NCI-H1048 (cell line): ENCODE measurements around the gene PDE1C.

Experiments used
- DNase-seq: peaks from one replicate; lab custom pipeline; 2025; lab: John Stamatoyannopoulos, UW

Gene PDE1C

GRCh38 chr7:31775556-31775955 lies 294.7 kb downstream of the PDE1C start:
- DNase-seq, result peak; percentile 44

GRCh38 chr7:31772211-31772610 lies 298.0 kb downstream of the PDE1C start:
- no peak for DNase-seq

- no peak for DNase-seq
Observed at GRCh38 chr7:31767686-31768358, 302.4 kb downstream of the PDE1C start.

- DNase-seq, result no peak
Observed at GRCh38 chr7:31764462-31764861, 305.7 kb downstream of the PDE1C start.

GRCh38 chr7:31763548-31763947 lies 306.7 kb downstream of the PDE1C start:
- DNase-seq, result no peak

GRCh38 chr7:31761646-31762045 lies 308.6 kb downstream of the PDE1C start:
- DNase-seq, result no peak

- no peak for DNase-seq
Observed at GRCh38 chr7:31758755-31759154, 311.5 kb downstream of the PDE1C start.

GRCh38 chr7:31751726-31752125 lies 318.5 kb downstream of the PDE1C start:
- DNase-seq, result no peak

- no peak for DNase-seq
Observed at GRCh38 chr7:31748084-31748483, 322.1 kb downstream of the PDE1C start.

GRCh38 chr7:31747553-31747952 lies 322.7 kb downstream of the PDE1C start:
- DNase-seq, result no peak

GRCh38 chr7:31744294-31744874 lies 325.8 kb downstream of the PDE1C start:
- DNase-seq, result peak; percentile 33

- DNase-seq, result no peak
Observed at GRCh38 chr7:31741852-31742251, 328.4 kb downstream of the PDE1C start.

GRCh38 chr7:31735991-31736982 lies 333.9 kb downstream of the PDE1C start:
- no peak for DNase-seq

GRCh38 chr7:31734456-31734855 lies 335.8 kb downstream of the PDE1C start:
- no peak for DNase-seq

GRCh38 chr7:31729195-31729804 lies 340.9 kb downstream of the PDE1C start:
- no peak for DNase-seq

- no peak for DNase-seq
Observed at GRCh38 chr7:31724696-31725095, 345.5 kb downstream of the PDE1C start.

- DNase-seq, result no peak
Observed at GRCh38 chr7:31720366-31720765, 349.8 kb downstream of the PDE1C start.

GRCh38 chr7:31716355-31716754 lies 353.9 kb downstream of the PDE1C start:
- no peak for DNase-seq

GRCh38 chr7:31710171-31710570 lies 360.0 kb downstream of the PDE1C start:
- DNase-seq, result no peak

GRCh38 chr7:31707089-31707488 lies 363.1 kb downstream of the PDE1C start:
- DNase-seq, result no peak

GRCh38 chr7:31705377-31705776 lies 364.8 kb downstream of the PDE1C start:
- no peak for DNase-seq

GRCh38 chr7:31702354-31702753 lies 367.9 kb downstream of the PDE1C start:
- DNase-seq, result no peak
